Lower leg skin (tissue), 3 donors: Measurements from ENCODE around the gene TRMT2A.

ENCODE experiments used
- CTCF ChIP-seq, 3 donors: fragments of 450-650 bp; IDR thresholded peaks; one replicate each; pipeline ENCODE4 v1.5.1; 2016; ENCODE audit warnings: antibody characterized with exemption in 3 of 3, mild to moderate bottlenecking in 3 of 3, moderate library complexity in 2 of 3
- POLR2A ChIP-seq, 2 donors: fragments of 450-650 bp; IDR thresholded peaks; one replicate each; pipeline ENCODE4 v1.6.1; 2016 to 2017; ENCODE audit warnings: antibody characterized with exemption in 2 of 2, mild to moderate bottlenecking in 1 of 2, moderate library complexity in 1 of 2

DNA sequence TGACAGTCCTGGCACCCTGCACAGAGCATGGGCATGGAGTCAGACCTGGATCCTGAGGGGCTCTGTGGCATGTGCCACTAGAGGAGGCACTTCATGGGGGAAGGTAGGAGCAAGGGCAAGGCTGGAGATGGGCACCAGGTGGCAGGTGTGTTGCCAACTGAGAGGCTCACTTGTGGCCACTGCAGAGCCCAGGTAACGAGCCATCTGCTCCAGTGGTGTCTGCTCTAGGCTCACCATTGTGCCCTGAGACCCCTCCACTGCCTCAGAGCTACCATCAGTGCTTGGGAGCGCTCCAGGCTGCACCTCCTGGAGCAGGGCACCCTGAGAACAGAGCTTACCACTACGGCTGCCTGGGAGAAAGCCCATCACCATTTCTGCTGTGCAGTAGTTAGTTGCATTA, 13.3 kb upstream of the TRMT2A start:
- TF ChIP-seq CTCF (IDR thresholded peaks at IDR 0.05), result no peak
- TF ChIP-seq POLR2A (IDR thresholded peaks at IDR 0.05), result no peak
